Stimulated activated CD4-positive, alpha-beta T cell treated with anti-CD3 and anti-CD28 coated beads, Interleukin-4, amount 100 ng/mL, for 48 hours (primary cell): ENCODE measurements around the gene STX4.

Experiments
- DNase-seq, 2 donors: peaks; one replicate each; pipeline ENCODE4 v3.0.0-alpha.2; 2020; ENCODE audit warnings: low read depth in 2 of 2

The STX4 gene

GRCh38 chr16:31032736-31033708 lies at the start of gene STX4:
TSS of gene STX4 (plus strand) at chr16:31033558. CDS start at chr16:31033806, 248 bp downstream.
- peak; percentile 95 for DNase-seq

GRCh38 chr16:30983898-30984610 lies 49.3 kb upstream of the STX4 start:
- no peak for DNase-seq

- peak; percentile 82 to 86 for DNase-seq
Observed at GRCh38 chr16:30984669-30985400, 48.5 kb upstream of the STX4 start, which contains the start of gene HSD3B7. TSS of gene HSD3B7 (plus strand) at chr16:30985207. CDS start at chr16:30985659, 452 bp downstream.

- DNase-seq = no peak
Observed at GRCh38 chr16:30985401-30986128, 47.8 kb upstream of the STX4 start.

- no peak for DNase-seq
Observed at GRCh38 chr16:30986129-30986991, 47.0 kb upstream of the STX4 start.

- no peak for DNase-seq
Observed at GRCh38 chr16:30987581-30988190, 45.7 kb upstream of the STX4 start.

GRCh38 chr16:30989469-30990047 lies 43.8 kb upstream of the STX4 start:
- no peak for DNase-seq

GRCh38 chr16:30990105-30990504 lies 43.3 kb upstream of the STX4 start:
- no peak for DNase-seq

- DNase-seq = no peak
Observed at GRCh38 chr16:30991052-30991451, 42.3 kb upstream of the STX4 start.

GRCh38 chr16:30992276-30992780 lies 41.0 kb upstream of the STX4 start:
- DNase-seq = no peak

GRCh38 chr16:30992931-30993816 lies 40.2 kb upstream of the STX4 start:
- no peak for DNase-seq

- DNase-seq = no peak
Observed at GRCh38 chr16:30995927-30996323, 37.4 kb upstream of the STX4 start.

GRCh38 chr16:30996324-30996984 lies 36.9 kb upstream of the STX4 start:
- DNase-seq = no peak

GRCh38 chr16:30996985-30997724 lies 36.2 kb upstream of the STX4 start:
- peak; percentile 78 to 88 for DNase-seq

GRCh38 chr16:30997725-30998711 lies 35.3 kb upstream of the STX4 start:
- no peak for DNase-seq
